HepG2 (cell line): ENCODE measurements around the gene CARMIL1. TPM values are rescaled to one million over a fixed set of nuclear protein-coding genes. Genes with fewer than 3 reads are reported as not detected.

Source experiments
- ARNT ChIP-seq: fragments of 450-650 bp; IDR thresholded peaks from 2 replicates; pipeline ENCODE4 v1.6.1; 2017
- CBX5 ChIP-seq: sonication (generic); formaldehyde crosslinking; IDR thresholded peaks from 2 replicates; pipeline ENCODE4 v1.4.0; 2020; ENCODE audit warnings: missing genetic modification reagents, borderline replicate concordance
- KMT2B ChIP-seq: IDR thresholded peaks from 2 replicates; pipeline ENCODE4 v1.6.1; 2016; ENCODE audit warnings: missing genetic modification reagents, missing compliant biosample characterization
- ZNF260 ChIP-seq: sonication (generic); formaldehyde crosslinking; IDR thresholded peaks from 2 replicates; pipeline ENCODE4 v1.4.0; 2020; ENCODE audit warnings: missing genetic modification reagents, low read depth, mild to moderate bottlenecking, borderline replicate concordance
- ZNF556 ChIP-seq: sonication (generic); formaldehyde crosslinking; IDR thresholded peaks from 2 replicates; pipeline ENCODE4 v1.4.0; 2020; ENCODE audit warnings: mild to moderate bottlenecking, missing genetic modification reagents, borderline replicate concordance
- ZNF776 ChIP-seq: sonication (generic); formaldehyde crosslinking; IDR thresholded peaks from 2 replicates; pipeline ENCODE4 v1.4.0; 2020; ENCODE audit warnings: mild to moderate bottlenecking, missing genetic modification reagents
- ZNF782 ChIP-seq: sonication (generic); formaldehyde crosslinking; IDR thresholded peaks from 2 replicates; pipeline ENCODE4 v1.4.0; 2020; ENCODE audit warnings: missing genetic modification reagents, mild to moderate bottlenecking, borderline replicate concordance
- polyA plus RNA-seq, 8 experiments: library from polyadenylated mRNA; depleted of rRNA in 3 of 8; stranded (reverse) in 7 of 8; unstranded in 1 of 8; fragments of >200 nt; fragmentation: Illumina TruSeq in 4 of 8; extraction: Trizol in 4 of 8; gene quantifications; 2 replicates each; pipeline versions ENCODE4 v1.2.1 to v1.2.3, GENCODE V29; 2011 to 2016; ENCODE audit warnings: low read depth in 4 of 8, missing spikeins in 1 of 8, mixed read lengths in 1 of 8; ENCODE audit not compliant: insufficient read depth in 1 of 8
- total RNA-seq, 5 experiments: library from RNA; depleted of rRNA; stranded (reverse); fragments of >200 nt; fragmentation: Illumina TruSeq; extraction: Trizol; gene quantifications; 2 replicates each; pipeline ENCODE4 v1.2.3, GENCODE V29; 2016; ENCODE audit warnings: low read depth in 1 of 5
- TF ChIP-seq, protein P1 (sequence below): sonication (generic); formaldehyde crosslinking; IDR thresholded peaks from 2 replicates; pipeline ENCODE4 v1.4.0; 2020; ENCODE audit warnings: mild to moderate bottlenecking, missing genetic modification reagents
- TF ChIP-seq, protein P2 (sequence below): IDR thresholded peaks from 2 replicates; pipeline ENCODE4 v1.6.1; 2016; ENCODE audit warnings: low read depth, borderline replicate concordance
- TF ChIP-seq, protein P3 (sequence below): sonication (generic); formaldehyde crosslinking; IDR thresholded peaks from 2 replicates; pipeline ENCODE4 v1.5.1; 2020; ENCODE audit warnings: missing genetic modification reagents, mild to moderate bottlenecking, borderline replicate concordance
- TF ChIP-seq, protein P4 (sequence below): IDR thresholded peaks from 2 replicates; pipeline ENCODE4 v1.6.1; 2012; ENCODE audit warnings: inconsistent platforms
- TF ChIP-seq, protein P5 (sequence below): sonication (generic); formaldehyde crosslinking; IDR thresholded peaks from 2 replicates; pipeline ENCODE4 v1.5.0; 2020; ENCODE audit warnings: mild to moderate bottlenecking, missing genetic modification reagents, moderate library complexity
- TF ChIP-seq, protein P6 (sequence below): sonication (generic); formaldehyde crosslinking; IDR thresholded peaks from 2 replicates; pipeline ENCODE4 v1.5.0; 2020; ENCODE audit warnings: missing genetic modification reagents, mild to moderate bottlenecking, borderline replicate concordance
- TF ChIP-seq, protein P7 (sequence below): sonication (generic); formaldehyde crosslinking; IDR thresholded peaks from 2 replicates; pipeline ENCODE4 v1.4.0; 2020; ENCODE audit warnings: missing genetic modification reagents, borderline replicate concordance

CARMIL1 gene
- total and polyA plus RNA-seq, 2 of the 13 experiments (the other 11 are each of a cell fraction or from before 2014, with no cell fraction given), result 1.8 to 2.6 TPM

DNA sequence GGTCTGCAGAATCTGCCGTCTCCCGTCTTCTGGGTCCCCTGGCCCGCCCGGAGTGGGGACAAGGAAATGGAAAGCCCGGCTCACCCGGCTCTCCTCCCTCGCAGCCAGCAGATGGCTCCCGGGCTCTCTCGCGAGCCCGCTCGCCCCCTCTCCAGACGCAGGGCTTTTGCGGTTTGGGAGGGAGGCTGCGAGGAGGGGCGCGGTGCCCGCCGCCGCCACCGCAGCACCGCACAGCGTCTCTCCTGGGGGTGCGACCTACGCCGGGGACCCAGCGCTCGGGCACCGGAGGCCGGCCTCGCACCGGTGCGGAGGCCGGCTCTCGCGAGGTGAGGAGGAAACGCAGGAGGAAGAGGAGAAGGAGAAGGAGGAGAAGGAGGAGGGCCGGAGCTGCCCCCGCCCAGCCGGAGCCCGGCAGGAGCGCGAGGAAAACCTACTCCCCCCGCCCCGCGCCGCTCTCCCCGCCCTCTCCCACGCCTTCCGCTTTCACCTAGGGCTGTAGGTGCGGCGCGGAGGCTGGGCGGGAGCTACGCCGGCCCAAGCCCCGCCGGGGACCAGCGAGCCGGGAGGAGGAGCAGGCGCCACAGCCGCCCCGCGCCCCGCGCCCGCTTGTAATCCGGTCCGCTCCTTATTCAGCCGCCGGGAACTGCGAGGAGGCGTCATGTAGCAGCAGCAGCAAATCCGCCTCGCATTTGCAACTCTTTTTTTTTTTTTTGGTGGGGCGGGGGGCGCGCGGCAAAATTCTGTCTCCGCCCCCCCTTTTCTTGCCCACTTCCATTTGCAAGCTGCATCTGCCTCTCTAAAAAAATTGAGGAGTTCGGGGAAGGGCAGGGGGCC is at the start of gene CARMIL1 (continued):
- TF ChIP-seq, protein P1, sequence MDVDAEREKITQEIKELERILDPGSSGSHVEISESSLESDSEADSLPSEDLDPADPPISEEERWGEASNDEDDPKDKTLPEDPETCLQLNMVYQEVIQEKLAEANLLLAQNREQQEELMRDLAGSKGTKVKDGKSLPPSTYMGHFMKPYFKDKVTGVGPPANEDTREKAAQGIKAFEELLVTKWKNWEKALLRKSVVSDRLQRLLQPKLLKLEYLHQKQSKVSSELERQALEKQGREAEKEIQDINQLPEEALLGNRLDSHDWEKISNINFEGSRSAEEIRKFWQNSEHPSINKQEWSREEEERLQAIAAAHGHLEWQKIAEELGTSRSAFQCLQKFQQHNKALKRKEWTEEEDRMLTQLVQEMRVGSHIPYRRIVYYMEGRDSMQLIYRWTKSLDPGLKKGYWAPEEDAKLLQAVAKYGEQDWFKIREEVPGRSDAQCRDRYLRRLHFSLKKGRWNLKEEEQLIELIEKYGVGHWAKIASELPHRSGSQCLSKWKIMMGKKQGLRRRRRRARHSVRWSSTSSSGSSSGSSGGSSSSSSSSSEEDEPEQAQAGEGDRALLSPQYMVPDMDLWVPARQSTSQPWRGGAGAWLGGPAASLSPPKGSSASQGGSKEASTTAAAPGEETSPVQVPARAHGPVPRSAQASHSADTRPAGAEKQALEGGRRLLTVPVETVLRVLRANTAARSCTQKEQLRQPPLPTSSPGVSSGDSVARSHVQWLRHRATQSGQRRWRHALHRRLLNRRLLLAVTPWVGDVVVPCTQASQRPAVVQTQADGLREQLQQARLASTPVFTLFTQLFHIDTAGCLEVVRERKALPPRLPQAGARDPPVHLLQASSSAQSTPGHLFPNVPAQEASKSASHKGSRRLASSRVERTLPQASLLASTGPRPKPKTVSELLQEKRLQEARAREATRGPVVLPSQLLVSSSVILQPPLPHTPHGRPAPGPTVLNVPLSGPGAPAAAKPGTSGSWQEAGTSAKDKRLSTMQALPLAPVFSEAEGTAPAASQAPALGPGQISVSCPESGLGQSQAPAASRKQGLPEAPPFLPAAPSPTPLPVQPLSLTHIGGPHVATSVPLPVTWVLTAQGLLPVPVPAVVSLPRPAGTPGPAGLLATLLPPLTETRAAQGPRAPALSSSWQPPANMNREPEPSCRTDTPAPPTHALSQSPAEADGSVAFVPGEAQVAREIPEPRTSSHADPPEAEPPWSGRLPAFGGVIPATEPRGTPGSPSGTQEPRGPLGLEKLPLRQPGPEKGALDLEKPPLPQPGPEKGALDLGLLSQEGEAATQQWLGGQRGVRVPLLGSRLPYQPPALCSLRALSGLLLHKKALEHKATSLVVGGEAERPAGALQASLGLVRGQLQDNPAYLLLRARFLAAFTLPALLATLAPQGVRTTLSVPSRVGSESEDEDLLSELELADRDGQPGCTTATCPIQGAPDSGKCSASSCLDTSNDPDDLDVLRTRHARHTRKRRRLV (CRISPR knock-in tag), result no peak
- TF ChIP-seq, protein P2, sequence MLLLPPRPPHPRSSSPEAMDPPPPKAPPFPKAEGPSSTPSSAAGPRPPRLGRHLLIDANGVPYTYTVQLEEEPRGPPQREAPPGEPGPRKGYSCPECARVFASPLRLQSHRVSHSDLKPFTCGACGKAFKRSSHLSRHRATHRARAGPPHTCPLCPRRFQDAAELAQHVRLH (CRISPR knock-in tag), result no peak
- TF ChIP-seq, protein P3, sequence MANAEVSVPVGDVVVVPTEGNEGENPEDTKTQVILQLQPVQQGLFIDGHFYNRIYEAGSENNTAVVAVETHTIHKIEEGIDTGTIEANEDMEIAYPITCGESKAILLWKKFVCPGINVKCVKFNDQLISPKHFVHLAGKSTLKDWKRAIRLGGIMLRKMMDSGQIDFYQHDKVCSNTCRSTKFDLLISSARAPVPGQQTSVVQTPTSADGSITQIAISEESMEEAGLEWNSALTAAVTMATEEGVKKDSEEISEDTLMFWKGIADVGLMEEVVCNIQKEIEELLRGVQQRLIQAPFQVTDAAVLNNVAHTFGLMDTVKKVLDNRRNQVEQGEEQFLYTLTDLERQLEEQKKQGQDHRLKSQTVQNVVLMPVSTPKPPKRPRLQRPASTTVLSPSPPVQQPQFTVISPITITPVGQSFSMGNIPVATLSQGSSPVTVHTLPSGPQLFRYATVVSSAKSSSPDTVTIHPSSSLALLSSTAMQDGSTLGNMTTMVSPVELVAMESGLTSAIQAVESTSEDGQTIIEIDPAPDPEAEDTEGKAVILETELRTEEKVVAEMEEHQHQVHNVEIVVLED (CRISPR knock-in tag), result peak; percentile 44; the same call in 1 of the 2 replicates
- TF ChIP-seq, protein P4, sequence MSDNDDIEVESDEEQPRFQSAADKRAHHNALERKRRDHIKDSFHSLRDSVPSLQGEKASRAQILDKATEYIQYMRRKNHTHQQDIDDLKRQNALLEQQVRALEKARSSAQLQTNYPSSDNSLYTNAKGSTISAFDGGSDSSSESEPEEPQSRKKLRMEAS, result 0 out of 2 replicates have a peak, but pooled peaks have one; percentile 37
- TF ChIP-seq, protein P5, sequence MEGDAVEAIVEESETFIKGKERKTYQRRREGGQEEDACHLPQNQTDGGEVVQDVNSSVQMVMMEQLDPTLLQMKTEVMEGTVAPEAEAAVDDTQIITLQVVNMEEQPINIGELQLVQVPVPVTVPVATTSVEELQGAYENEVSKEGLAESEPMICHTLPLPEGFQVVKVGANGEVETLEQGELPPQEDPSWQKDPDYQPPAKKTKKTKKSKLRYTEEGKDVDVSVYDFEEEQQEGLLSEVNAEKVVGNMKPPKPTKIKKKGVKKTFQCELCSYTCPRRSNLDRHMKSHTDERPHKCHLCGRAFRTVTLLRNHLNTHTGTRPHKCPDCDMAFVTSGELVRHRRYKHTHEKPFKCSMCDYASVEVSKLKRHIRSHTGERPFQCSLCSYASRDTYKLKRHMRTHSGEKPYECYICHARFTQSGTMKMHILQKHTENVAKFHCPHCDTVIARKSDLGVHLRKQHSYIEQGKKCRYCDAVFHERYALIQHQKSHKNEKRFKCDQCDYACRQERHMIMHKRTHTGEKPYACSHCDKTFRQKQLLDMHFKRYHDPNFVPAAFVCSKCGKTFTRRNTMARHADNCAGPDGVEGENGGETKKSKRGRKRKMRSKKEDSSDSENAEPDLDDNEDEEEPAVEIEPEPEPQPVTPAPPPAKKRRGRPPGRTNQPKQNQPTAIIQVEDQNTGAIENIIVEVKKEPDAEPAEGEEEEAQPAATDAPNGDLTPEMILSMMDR, result peak; percentile 86
- no peak; the same call in 1 of the 2 replicates for TF ChIP-seq ZNF556
- TF ChIP-seq, protein P6, sequence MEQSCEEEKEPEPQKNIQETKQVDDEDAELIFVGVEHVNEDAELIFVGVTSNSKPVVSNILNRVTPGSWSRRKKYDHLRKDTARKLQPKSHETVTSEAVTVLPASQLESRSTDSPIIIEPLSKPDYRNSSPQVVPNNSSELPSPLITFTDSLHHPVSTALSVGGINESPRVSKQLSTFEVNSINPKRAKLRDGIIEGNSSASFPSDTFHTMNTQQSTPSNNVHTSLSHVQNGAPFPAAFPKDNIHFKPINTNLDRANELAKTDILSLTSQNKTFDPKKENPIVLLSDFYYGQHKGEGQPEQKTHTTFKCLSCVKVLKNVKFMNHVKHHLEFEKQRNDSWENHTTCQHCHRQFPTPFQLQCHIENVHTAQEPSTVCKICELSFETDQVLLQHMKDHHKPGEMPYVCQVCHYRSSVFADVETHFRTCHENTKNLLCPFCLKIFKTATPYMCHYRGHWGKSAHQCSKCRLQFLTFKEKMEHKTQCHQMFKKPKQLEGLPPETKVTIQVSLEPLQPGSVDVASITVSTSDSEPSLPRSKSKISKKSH (CRISPR knock-in tag), result no peak
- TF ChIP-seq ARNT, result no peak
- no peak for TF ChIP-seq CBX5 (CRISPR knock-in tag)
- TF ChIP-seq ZNF782, result no peak
- no peak for TF ChIP-seq ZNF776 (CRISPR knock-in tag)
- TF ChIP-seq KMT2B (CRISPR knock-in tag), result peak; percentile 38
- TF ChIP-seq, protein P7, sequence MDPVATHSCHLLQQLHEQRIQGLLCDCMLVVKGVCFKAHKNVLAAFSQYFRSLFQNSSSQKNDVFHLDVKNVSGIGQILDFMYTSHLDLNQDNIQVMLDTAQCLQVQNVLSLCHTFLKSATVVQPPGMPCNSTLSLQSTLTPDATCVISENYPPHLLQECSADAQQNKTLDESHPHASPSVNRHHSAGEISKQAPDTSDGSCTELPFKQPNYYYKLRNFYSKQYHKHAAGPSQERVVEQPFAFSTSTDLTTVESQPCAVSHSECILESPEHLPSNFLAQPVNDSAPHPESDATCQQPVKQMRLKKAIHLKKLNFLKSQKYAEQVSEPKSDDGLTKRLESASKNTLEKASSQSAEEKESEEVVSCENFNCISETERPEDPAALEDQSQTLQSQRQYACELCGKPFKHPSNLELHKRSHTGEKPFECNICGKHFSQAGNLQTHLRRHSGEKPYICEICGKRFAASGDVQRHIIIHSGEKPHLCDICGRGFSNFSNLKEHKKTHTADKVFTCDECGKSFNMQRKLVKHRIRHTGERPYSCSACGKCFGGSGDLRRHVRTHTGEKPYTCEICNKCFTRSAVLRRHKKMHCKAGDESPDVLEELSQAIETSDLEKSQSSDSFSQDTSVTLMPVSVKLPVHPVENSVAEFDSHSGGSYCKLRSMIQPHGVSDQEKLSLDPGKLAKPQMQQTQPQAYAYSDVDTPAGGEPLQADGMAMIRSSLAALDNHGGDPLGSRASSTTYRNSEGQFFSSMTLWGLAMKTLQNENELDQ, result no peak
- no peak for TF ChIP-seq ZNF260 (CRISPR knock-in tag)
